ENCODE measurements around the gene SRSF8. TPM values are rescaled to one million over a fixed set of nuclear protein-coding genes. Genes with fewer than 3 reads are reported as not detected.

SRSF8 gene
- total RNA-seq (2022; extraction: Qiagen RNA extraction): 17.2 to 18.9 TPM (median 17.9 TPM) in 5 replicates

DNA sequence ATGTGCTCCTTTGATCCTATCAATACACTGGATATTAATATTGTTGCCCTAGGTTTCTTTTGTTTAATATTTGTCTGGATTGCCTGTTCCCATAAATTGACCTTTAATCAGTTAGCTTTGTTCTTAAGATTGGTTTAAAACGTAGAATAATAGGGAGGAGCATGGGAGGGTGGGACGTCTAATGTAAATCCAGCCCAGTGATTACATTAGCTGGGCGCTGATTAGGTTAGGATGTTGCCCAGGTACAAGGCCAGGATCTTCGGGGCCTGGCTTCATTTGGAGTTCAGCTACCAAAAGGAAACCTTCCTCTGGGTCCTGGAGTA lies at the start of gene SRSF8:
SRSF8 (plus strand) TSS at position 204 of the 323 bp plus-strand sequence. CDS start 308 bp downstream, outside the sequence.

GRCh38 chr11:95024958-95025357 lies 41.8 kb upstream of the SRSF8 start, which contains the start of gene KDM4E:
TSS of gene KDM4E (plus strand) at chr11:95025258. CDS start at chr11:95025558, 300 bp downstream.

DNA sequence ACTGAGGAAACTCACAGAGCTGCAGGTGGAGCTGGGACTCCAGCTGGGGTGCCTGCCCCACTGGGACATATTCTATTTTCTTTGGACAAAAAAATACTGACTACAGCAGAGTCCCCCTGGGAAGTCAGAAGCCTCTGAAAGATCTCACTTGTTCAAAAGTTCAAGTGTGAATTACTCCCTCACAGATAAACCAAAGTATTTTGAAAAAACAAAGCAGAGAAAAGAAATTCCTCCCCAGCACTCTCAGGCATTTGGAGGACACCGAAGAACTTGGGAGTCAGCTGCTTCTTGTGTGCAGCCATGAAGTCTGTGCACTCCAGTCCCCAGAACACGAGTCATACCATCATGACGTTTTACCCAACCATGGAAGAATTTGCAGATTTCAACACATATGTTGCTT lies 17.6 kb upstream of the SRSF8 start, which contains the start of gene KDM4F:
KDM4F (plus strand) TSS at position 301 of the 400 bp plus-strand sequence.

DNA sequence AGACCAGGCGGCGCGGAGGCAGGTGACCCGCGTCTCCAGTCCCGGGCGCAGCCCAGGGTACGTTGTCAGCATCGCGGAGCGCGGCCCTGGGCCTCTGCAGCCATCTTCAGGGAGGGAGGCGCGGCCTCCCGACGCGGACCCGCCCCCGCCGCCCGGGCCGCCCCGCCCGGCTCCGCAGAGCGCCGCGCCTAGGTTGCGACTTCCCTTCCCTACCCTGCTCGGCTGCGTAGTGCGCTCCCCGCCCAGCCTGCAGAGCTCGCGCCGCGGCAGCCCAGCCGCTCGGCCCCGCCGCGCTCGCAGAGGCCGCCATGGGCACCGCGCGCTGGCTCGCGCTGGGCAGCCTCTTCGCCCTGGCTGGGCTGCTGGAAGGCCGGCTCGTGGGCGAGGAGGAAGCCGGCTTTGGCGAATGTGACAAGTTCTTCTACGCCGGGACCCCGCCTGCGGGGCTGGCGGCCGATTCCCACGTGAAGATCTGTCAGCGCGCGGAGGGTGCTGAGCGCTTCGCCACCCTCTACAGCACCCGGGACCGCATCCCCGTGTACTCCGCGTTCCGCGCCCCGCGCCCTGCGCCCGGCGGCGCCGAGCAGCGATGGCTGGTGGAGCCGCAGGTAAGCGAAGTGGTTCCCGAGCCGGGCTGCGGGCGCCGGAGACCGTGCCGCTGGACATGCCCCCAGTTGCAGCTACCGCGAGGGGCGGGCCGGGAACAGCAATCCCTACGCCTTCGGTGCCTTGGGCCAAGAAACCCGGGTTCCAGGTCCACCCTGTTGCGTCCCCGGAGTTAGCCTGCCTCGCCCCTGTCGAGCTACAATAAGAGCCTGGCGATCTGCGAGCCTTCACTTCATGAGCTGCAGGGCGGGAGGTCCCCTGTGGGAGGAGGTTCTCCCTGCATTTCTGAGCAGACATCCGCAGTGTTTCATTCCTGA lies 23.2 kb downstream of the SRSF8 start, which contains the start of gene ENDOD1:
ENDOD1 (plus strand) TSS at position 227 of the 923 bp plus-strand sequence; CDS start at position 309, 82 bp downstream.

Other genes starting within 250 kb of the SRSF8 start
- gene CWC15, start 93.4 kb upstream of the SRSF8 start, total RNA-seq (2022; extraction: Qiagen RNA extraction): 26.1 to 34.7 TPM (median 30.3 TPM) in 5 replicates
- gene KDM4D, start 93.2 kb upstream of the SRSF8 start, total RNA-seq (2022; extraction: Qiagen RNA extraction): 0.31 to 0.53 TPM (median 0.39 TPM) in 5 replicates
- gene KDM4E, start 41.7 kb upstream of the SRSF8 start, total RNA-seq (2022; extraction: Qiagen RNA extraction): not detected in 5 replicates
- gene KDM4F, start 17.5 kb upstream of the SRSF8 start, total RNA-seq (2022; extraction: Qiagen RNA extraction): not detected in 5 replicates
- gene ENDOD1, start 22.9 kb downstream of the SRSF8 start, total RNA-seq (2022; extraction: Qiagen RNA extraction): 14.4 to 18.9 TPM (median 16.7 TPM) in 5 replicates
- 0.05 to 0.23 TPM (median 0.11 TPM) in 5 replicates for gene SESN3, start 164.3 kb downstream of the SRSF8 start, total RNA-seq (2022; extraction: Qiagen RNA extraction)

All from A549 treated with dexamethasone at 1 μM for 4 hours (cell line).